ENCODE data around the gene GFI1B.

- TF ChIP-seq, protein P1, sequence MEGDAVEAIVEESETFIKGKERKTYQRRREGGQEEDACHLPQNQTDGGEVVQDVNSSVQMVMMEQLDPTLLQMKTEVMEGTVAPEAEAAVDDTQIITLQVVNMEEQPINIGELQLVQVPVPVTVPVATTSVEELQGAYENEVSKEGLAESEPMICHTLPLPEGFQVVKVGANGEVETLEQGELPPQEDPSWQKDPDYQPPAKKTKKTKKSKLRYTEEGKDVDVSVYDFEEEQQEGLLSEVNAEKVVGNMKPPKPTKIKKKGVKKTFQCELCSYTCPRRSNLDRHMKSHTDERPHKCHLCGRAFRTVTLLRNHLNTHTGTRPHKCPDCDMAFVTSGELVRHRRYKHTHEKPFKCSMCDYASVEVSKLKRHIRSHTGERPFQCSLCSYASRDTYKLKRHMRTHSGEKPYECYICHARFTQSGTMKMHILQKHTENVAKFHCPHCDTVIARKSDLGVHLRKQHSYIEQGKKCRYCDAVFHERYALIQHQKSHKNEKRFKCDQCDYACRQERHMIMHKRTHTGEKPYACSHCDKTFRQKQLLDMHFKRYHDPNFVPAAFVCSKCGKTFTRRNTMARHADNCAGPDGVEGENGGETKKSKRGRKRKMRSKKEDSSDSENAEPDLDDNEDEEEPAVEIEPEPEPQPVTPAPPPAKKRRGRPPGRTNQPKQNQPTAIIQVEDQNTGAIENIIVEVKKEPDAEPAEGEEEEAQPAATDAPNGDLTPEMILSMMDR (conservative IDR thresholded peaks at IDR 0.05 in 1 of 2, IDR thresholded peaks at IDR 0.05 in 1 of 2; ENCODE audit: low read depth in 1 of 2, low read length in 2 of 2) = no peak
- TF ChIP-seq EZH2 (IDR thresholded peaks at IDR 0.05; ENCODE audit: low read length, missing control alignments) = no peak
Measured at GRCh38 chr9:132955768-132956167, 22.7 kb upstream of the GFI1B start.

Data from fibroblast of lung (primary cell).